NCI-H748 (cell line): Measurements from ENCODE around the gene C11orf52.
"Not testable (repeated sequence)": the region's sequence is repeated elsewhere in the genome, so short reads cannot be mapped to it uniquely, and the experiment has no call there.

Experiments
- DNase-seq: peaks from one replicate; lab custom pipeline; 2025; ENCODE audit not compliant: unreplicated experiment; lab: John Stamatoyannopoulos, UW

C11orf52 gene, protein sequence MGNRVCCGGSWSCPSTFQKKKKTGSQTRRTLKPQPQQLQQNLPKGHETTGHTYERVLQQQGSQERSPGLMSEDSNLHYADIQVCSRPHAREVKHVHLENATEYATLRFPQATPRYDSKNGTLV

GRCh38 chr11:111918390-111919256 is at the start of gene C11orf52:
Gene C11orf52, plus strand, starts transcription at chr11:111918913. Its CDS starts 60 bp downstream, at chr11:111918973.
- peak; percentile 94 for DNase-seq

- no peak for DNase-seq
Measured at GRCh38 chr11:111870113-111870512, 48.6 kb upstream of the C11orf52 start.

DNA sequence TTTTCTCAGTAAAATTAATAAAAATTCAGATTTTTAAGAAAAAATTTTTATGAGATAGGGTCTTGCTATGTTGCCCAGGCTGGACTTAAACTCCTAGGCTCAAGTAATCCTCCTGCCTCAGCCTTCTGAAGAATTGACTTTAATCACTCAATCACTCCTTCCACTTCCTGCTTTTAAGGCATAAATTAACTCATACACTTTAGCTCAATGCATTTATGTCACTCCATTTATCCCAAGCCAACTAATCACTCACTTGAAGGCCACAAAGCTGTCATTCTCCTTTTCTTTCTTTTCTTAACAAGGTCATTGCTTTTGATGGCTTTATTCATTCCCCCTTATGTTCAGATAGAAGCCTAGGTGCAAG is 48.2 kb upstream of the C11orf52 start:
- DNase-seq: no peak

GRCh38 chr11:111870886-111871692 is 47.6 kb upstream of the C11orf52 start, which contains the start of gene ALG9:
Gene ALG9, minus strand, starts transcription at chr11:111871581. Its CDS starts 99 bp downstream, at chr11:111871482.
- peak; percentile 78 for DNase-seq

GRCh38 chr11:111871693-111872161 is 47.0 kb upstream of the C11orf52 start:
- DNase-seq: peak; percentile 4

DNA sequence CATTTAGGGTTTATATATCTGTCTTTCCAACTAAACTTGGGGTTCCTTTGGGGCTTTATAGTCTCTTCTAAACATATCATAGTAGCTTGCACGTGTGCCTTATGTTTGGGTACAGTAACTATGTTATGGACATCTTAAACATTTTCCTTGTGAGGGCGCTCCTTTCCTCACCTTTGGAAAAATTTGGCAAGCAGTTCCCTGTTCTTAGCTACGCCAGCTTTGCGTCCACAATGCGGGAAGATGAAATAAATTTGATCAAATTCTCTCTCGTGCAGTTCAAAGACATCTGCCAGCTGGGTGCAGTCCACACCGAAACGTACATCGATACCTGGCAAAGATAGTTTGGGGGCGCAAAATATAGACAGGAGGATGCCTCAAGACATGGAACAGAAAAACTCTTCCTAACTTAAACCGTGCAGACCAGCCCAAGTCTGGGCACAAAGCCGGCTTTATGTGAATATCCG is 40.3 kb upstream of the C11orf52 start:
- DNase-seq: peak; percentile 58

- peak; percentile 96 for DNase-seq
Measured at GRCh38 chr11:111878849-111879636, 39.7 kb upstream of the C11orf52 start, which contains the start of the genes CFAP68 and FDXACB1. Gene CFAP68, plus strand, starts transcription at chr11:111879541. Its CDS starts 20 bp downstream, at chr11:111879561. Gene FDXACB1, minus strand, starts transcription at chr11:111879165. Its CDS starts 33 bp downstream, at chr11:111879132.

DNA sequence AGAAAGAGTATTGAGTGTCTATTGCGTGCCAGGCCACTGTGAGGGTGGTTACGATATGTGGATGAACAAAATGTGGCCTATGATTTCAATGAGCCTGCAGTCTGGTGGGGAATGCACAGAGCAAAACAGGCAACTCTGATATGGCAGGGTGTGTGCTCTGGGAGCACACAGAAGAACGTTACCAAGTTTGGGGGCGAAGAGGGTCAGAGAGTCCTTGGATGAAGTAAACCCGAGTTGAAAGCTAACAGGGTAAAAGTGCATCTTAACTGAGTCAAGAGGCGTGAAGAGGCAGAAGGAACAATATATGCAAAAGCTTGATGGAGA is 39.1 kb upstream of the C11orf52 start:
- DNase-seq: no peak

DNA sequence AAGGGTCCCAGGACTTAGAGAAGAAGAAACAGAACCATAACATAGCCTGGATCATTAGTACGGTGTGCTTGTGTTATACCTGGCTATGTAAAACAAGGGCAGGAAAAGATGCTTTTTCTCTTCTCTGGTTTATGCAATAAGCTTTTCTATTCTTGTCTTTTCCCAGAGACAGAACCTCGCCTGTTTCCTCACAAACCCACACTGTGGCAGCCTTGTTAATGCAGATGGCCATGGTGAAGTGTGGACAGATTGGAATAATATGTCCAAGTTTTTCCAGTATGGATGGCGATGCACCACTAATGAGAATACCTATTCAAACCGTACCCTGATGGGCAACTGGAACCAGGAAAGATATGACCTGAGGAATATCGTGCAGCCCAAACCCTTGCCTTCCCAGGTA is 36.5 kb upstream of the C11orf52 start:
- DNase-seq: no peak

DNA sequence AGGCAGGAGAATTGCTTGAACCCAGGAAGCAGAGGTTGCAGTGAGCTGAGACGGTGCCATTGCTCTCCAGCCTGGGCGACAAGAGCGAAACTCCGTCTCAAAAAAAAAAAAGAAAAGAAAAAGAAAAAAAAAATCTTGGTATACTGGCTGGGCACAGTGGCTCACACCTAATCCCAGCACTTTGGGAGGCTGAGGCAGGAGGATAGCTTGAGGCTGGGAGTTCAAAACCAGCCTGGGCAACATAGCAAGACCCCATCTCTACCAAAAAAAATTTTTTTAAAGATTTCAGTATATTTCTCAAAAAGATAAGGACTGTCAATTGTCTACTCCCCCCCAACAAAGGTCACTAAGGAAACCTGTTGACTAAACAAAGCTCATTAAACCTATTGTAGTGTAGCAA is 33.7 kb upstream of the C11orf52 start:
- not testable (repeated sequence) for DNase-seq

DNA sequence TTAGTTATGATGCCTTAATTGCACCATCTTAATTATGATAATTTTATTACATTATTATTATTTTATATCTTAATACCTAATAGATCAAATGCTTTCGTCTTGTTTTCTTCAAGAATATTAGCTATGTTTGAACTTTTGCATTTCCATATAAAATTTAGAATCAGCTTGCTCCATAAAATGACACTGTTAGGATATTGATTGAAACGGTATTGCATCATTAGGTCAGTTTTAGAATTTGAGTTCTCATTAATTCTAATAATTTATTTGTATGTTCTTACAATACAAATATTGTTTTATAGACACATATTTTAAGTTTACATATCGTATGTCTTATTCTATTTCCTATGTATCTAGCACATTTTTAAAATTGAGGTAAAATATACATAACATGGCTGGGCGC is 32.7 kb upstream of the C11orf52 start:
- no peak for DNase-seq

DNA sequence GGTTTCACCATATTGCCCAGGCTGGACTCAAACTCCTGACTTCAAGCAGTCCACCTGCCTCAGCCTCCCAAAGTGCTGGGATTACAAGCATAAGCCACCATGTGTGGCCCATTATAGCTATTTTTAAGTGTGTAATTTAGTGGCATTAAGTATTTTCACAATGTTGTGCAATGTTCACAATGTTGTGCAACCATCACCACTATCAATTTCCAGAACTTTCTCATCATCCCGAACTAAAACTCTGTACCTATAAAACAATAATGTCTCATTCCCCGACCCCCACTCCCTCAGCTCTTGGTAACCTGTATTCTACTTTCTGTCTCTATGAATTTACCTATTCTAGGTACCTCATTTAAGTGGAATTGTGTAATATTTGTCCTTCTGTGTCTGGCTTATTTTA is 31.9 kb upstream of the C11orf52 start:
- no peak for DNase-seq

DNA sequence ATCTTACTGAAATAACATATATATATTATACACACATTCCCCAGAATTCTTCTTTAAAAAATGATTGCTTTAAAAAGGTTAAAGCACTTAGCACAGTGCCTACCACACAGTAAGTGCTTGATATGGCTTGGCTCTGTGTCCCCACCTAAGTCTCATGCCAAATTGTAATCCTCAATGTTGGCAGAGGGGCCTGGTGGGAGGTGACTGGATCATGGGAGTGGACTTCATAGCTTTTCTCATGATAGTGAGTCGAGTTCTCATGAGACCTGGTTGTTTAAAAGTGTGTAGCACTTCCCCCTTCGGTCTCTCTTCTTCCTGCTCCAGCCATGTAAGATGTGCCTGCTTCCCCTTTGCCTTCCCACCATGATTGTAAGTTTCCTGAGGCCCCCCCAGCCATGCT is 13.3 kb upstream of the C11orf52 start:
- no peak for DNase-seq

- DNase-seq: no peak
Measured at GRCh38 chr11:111906680-111907079, 12.0 kb upstream of the C11orf52 start.

- DNase-seq: no peak
Measured at GRCh38 chr11:111908639-111909305, 9.9 kb upstream of the C11orf52 start.

DNA sequence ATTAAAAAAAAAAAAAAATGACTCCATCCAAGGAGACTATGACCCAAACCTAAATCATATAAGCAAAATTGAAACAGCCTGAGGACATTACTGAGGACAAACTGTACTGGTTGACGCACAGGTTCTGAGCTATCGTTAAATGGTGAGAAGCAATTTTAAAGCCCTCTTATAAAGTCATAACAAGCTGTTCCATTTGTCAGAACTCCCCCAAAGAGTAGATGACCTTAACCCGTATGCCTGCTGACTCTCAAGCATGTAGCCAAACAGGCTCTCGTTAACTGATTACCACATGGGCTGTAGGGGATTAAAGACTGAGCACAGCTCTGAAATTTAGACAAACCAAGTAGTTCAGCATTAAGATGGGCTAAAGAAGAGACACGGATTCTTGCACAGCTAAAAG is 9.3 kb upstream of the C11orf52 start:
- no peak for DNase-seq

DNA sequence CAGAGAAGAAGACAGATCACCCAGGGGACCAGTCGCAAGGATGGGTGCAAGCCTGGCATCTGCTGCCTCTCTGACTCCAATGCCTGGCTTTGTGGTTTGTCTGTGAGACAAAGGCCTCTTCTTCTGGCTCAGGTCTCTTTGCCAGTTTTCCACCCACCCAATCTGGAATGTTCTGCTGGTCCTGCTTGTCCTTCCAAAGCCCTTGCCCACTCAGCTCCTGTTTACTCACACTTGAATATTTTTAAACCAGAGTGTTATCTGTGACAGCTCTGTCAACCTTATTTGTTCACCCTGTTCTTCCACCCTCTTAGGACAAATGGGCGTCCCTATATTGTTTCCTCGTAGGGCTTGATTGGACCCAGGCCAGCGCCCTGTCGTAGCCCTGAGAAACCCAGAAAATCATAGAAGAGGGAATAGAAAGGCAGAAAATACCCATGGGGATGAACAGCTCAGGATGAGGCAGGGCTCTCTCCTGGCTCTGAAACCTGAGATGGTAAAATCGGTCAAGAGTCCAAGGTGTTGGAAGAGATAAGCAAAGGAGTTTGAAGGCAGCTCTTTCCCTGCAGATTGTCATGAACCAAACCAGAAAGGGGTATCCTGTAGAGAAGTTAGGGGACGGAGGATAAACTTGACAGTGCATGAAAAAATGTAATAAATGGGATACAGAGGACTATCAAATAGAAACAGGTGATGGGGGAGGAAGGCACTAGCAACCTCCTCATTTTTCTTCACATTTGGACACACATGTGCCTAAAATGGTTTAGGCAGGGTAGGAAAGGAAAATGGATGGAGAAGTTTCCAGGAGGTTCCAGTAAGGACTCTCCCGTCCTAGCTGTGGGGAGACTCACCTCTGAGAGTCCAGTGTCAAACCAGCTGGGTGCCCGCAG is 7.8 kb upstream of the C11orf52 start:
- no peak for DNase-seq

- DNase-seq: no peak
Measured at GRCh38 chr11:111911563-111912401, 6.9 kb upstream of the C11orf52 start, which contains the start of gene CRYAB. Gene CRYAB, minus strand, starts transcription at chr11:111911770. Its CDS starts 46 bp downstream, at chr11:111911724.
